ENCODE measurements around the gene LMNA. TPM values are rescaled to one million over a fixed set of nuclear protein-coding genes. Genes with fewer than 3 reads are reported as not detected.
A peak's percentile ranks its signal among the peaks of the same experiment; 100 is the strongest.
"Not testable (repeated sequence)": the region's sequence is repeated elsewhere in the genome, so short reads cannot be mapped to it uniquely, and the experiment has no call there.

The LMNA gene
- total RNA-seq, 1 experiment from 2014 or later: 51.0 TPM

DNA sequence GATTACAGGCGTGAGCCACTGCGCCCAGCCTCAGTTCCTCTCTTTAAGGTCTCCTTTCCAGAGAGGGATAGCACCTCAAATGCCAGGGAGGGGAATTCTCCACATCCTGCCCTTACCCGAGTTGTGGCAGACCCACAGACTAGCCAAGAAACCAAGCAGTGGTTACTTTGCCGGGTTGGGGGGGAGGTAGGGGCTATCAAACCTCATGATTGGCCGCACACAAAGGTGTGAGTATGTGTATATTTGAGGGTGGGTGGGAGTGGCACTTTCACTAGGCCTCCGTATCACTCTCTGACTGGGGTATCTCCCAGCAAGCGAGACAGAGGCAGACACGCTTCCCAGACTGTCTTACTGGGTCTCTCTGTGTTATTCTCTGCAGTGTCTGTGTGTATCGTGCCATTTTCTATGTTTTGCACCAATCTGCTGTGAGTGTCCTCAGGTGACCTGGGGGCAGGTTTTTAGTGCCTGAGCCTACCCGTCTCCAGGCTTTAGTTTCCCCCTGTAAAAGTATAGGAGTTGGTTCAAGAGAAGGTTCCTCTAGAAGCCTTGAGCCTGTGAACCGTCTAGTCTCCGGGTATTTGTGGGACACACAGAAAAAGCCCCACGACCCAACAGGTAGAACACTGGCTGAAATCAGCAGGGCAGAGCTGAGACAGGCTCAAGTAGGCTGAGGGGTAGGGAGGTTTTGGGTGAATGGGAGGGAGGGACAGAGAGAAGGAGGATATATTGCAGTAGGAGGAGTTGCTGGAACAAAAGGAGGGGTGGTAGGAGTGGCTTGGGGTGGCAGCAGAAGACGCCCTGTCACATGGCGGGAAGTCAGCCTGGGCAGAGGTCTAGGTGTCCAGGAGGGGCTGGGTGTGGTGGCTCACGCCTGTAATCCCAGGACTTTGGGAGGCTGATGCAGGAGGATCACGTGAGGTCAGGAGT is 10.3 kb downstream of the LMNA start:
- peak overlapping the region; percentile 24 for H3K14ac ChIP-seq (ENCODE audit: insufficient read depth, low read length)
- H3K23me2 ChIP-seq (ENCODE audit: insufficient read length, low read depth, low read length, poor library complexity, severe bottlenecking): no peaks in the 10 kb centered on the region
- H3K36me3 Mint-ChIP-seq (ENCODE audit: insufficient read depth in 1 of 3, low read depth in 3 of 3): peaks cover 0 to 10% (median 5%) of the 10 kb centered on the region in 3 experiments; a peak in 4 of 7 replicates
- H4K5ac ChIP-seq (ENCODE audit: insufficient read length, low read depth, low read length): no peak overlapping the region
- no peak overlapping the region for H3K4me3 Mint-ChIP-seq
- H2BK15ac ChIP-seq (ENCODE audit: low read depth, low read length): no peak overlapping the region
- H3K27ac Mint-ChIP-seq: peak overlapping the region; percentile 87 to 98 (median 93); a peak in 6 of 7 replicates
- H2BK20ac ChIP-seq (ENCODE audit: low read depth, low read length, poor library complexity, severe bottlenecking): peak overlapping the region; percentile 29
- DNase-seq: peak; percentile 78
- H3K23ac ChIP-seq (ENCODE audit: insufficient read length, low read depth, low read length): no peak overlapping the region
- no peak overlapping the region for H2BK12ac ChIP-seq (ENCODE audit: insufficient read length, low read depth, low read length)
- no peaks in the 10 kb centered on the region for H3K27me3 ChIP-seq (ENCODE audit: insufficient read depth, low read length)
- no peaks in the 10 kb centered on the region for H3K79me2 ChIP-seq (ENCODE audit: insufficient read depth, low read length)
- H3K27ac ChIP-seq (ENCODE audit: insufficient read length, low read depth, low read length): no peak overlapping the region
- no peak overlapping the region for H3K4ac ChIP-seq (ENCODE audit: low read depth, low read length)
- no peaks in the 10 kb centered on the region for H4K20me1 ChIP-seq (ENCODE audit: control insufficient read depth, insufficient read depth, insufficient read length)
- H3K9me3 Mint-ChIP-seq: no peaks in the 10 kb centered on the region
- no peak overlapping the region for H3T11ph ChIP-seq (ENCODE audit: low read length)
- peak overlapping the region; percentile 7 for H3K18ac ChIP-seq (ENCODE audit: insufficient read length, low read depth, low read length)
- no peaks in the 10 kb centered on the region for H3K27me3 Mint-ChIP-seq (ENCODE audit: low read depth)
- H4K8ac ChIP-seq (replicated peaks; ENCODE audit: insufficient read length, low read depth, low read length): no peak overlapping the region
- WGBS (ENCODE audit: extremely low coverage, insufficient read length, low lambda C conversion rate): no CpG with 5 or more reads among the region's 17 CpGs
- H2BK5ac ChIP-seq (ENCODE audit: insufficient read length, low read length): no peak overlapping the region
- no peak overlapping the region for H3K56ac ChIP-seq (ENCODE audit: insufficient read length, low read depth, low read length)
- no peak overlapping the region for H3K4me2 ChIP-seq (ENCODE audit: insufficient read depth, insufficient read length, low read length)
- no peak overlapping the region for H4K91ac ChIP-seq (ENCODE audit: insufficient read length, low read depth, low read length)
- H2AFZ ChIP-seq (ENCODE audit: low read length): no peak overlapping the region
- peak overlapping the region; percentile 4 for H3K9ac ChIP-seq (ENCODE audit: extremely low read depth, insufficient read length, low read length)
- H3K79me1 ChIP-seq (ENCODE audit: insufficient read depth, low read depth, low read length, poor library complexity, severe bottlenecking): no peaks in the 10 kb centered on the region
- peaks cover 65 to 71% of the 10 kb centered on the region in 2 experiments for H3K4me1 Mint-ChIP-seq
- no peak overlapping the region for H2BK120ac ChIP-seq (ENCODE audit: low read depth, low read length, poor library complexity, severe bottlenecking)
- no peak overlapping the region for H2AK5ac ChIP-seq (ENCODE audit: insufficient read length, low read length)
- TF ChIP-seq CTCF (conservative IDR thresholded peaks at IDR 0.05): no peak
- no peaks in the 10 kb centered on the region for H3K9me3 ChIP-seq (ENCODE audit: control insufficient read depth, low read depth, low read length)
- H3K4me1 ChIP-seq (ENCODE audit: insufficient read depth, low read length): peaks cover 14% of the 10 kb centered on the region

- H4K91ac ChIP-seq (ENCODE audit: insufficient read length, low read depth, low read length); H4K8ac ChIP-seq (replicated peaks; ENCODE audit: insufficient read length, low read depth, low read length); H3K9me3 ChIP-seq (ENCODE audit: control insufficient read depth, low read depth, low read length); H4K5ac ChIP-seq (ENCODE audit: insufficient read length, low read depth, low read length); H2BK12ac ChIP-seq (ENCODE audit: insufficient read length, low read depth, low read length); H3K4me2 ChIP-seq (ENCODE audit: insufficient read depth, insufficient read length, low read length); H3K4ac ChIP-seq (ENCODE audit: low read depth, low read length); H3K79me2 ChIP-seq (ENCODE audit: insufficient read depth, low read length); H2BK5ac ChIP-seq (ENCODE audit: insufficient read length, low read length); H3K9ac ChIP-seq (ENCODE audit: extremely low read depth, insufficient read length, low read length); H3K27me3 Mint-ChIP-seq (ENCODE audit: low read depth); DNase-seq; H3T11ph ChIP-seq (ENCODE audit: low read length); H2AFZ ChIP-seq (ENCODE audit: low read length); H2BK120ac ChIP-seq (ENCODE audit: low read depth, low read length, poor library complexity, severe bottlenecking); H3K56ac ChIP-seq (ENCODE audit: insufficient read length, low read depth, low read length); H3K36me3 Mint-ChIP-seq (ENCODE audit: insufficient read depth in 1 of 3, low read depth in 3 of 3); H3K23ac ChIP-seq (ENCODE audit: insufficient read length, low read depth, low read length); H3K27me3 ChIP-seq (ENCODE audit: insufficient read depth, low read length); H3K18ac ChIP-seq (ENCODE audit: insufficient read length, low read depth, low read length); H3K4me3 Mint-ChIP-seq; H3K9me3 Mint-ChIP-seq; H2BK15ac ChIP-seq (ENCODE audit: low read depth, low read length); H3K27ac ChIP-seq (ENCODE audit: insufficient read length, low read depth, low read length); H3K79me1 ChIP-seq (ENCODE audit: insufficient read depth, low read depth, low read length, poor library complexity, severe bottlenecking); H3K23me2 ChIP-seq (ENCODE audit: insufficient read length, low read depth, low read length, poor library complexity, severe bottlenecking); H4K20me1 ChIP-seq (ENCODE audit: control insufficient read depth, insufficient read depth, insufficient read length); H3K14ac ChIP-seq (ENCODE audit: insufficient read depth, low read length); H2AK5ac ChIP-seq (ENCODE audit: insufficient read length, low read length); H2BK20ac ChIP-seq (ENCODE audit: low read depth, low read length, poor library complexity, severe bottlenecking): not testable (repeated sequence)
- Mint-ChIP-seq H3K4me1 (peaks cover 63 to 68% of the 10 kb centered on the region in 2 experiments), H3K27ac (peak overlapping the region in 1 of 3 experiments; percentile 83; a peak in 2 of 7 replicates)
- H3K4me1 ChIP-seq (ENCODE audit: insufficient read depth, low read length): peaks cover 18% of the 10 kb centered on the region
- no CpG with 5 or more reads among the region's 10 CpGs for WGBS (ENCODE audit: extremely low coverage, insufficient read length, low lambda C conversion rate)
Measured at GRCh38 chr1:156125544-156125943, 11.0 kb downstream of the LMNA start.

Data from H9 (cell line).